ENCODE data around the gene BNC2.

BNC2 gene

GRCh38 chr9:16744394-16744793 is 126.1 kb downstream of the BNC2 start:
- Histone ChIP-seq H3K36me3 (ENCODE audit: insufficient read depth, low read length) (no peaks in the 10 kb centered on the region), H3K9ac (ENCODE audit: low read depth, low read length, poor library complexity, severe bottlenecking) (no peak overlapping the region), H3K9me3 (ENCODE audit: insufficient read depth, low read depth, low read length) (no peaks in the 10 kb centered on the region), H3K4me2 (ENCODE audit: low read depth, low read length, poor library complexity, severe bottlenecking) (no peak overlapping the region), H3K27me3 (ENCODE audit: insufficient read depth, low read length, poor library complexity, severe bottlenecking) (no peaks in the 10 kb centered on the region), H3K4me1 (ENCODE audit: insufficient read depth, low read length, poor library complexity, severe bottlenecking) (no peaks in the 10 kb centered on the region), H4K20me1 (ENCODE audit: insufficient read depth, low read length, poor library complexity, severe bottlenecking) (no peaks in the 10 kb centered on the region), H3K4me3 (ENCODE audit: low read length, poor library complexity, severe bottlenecking) (no peak overlapping the region), H3K79me2 (ENCODE audit: insufficient read depth, low read length) (no peaks in the 10 kb centered on the region), H3K9me2 (replicated peaks; ENCODE audit: low read depth, low read length) (no peaks in the 10 kb centered on the region), H2AFZ (ENCODE audit: low read length) (no peak overlapping the region), H3F3A (ENCODE audit: low read depth) (no peaks in the 10 kb centered on the region)
- TF ChIP-seq, protein P1, sequence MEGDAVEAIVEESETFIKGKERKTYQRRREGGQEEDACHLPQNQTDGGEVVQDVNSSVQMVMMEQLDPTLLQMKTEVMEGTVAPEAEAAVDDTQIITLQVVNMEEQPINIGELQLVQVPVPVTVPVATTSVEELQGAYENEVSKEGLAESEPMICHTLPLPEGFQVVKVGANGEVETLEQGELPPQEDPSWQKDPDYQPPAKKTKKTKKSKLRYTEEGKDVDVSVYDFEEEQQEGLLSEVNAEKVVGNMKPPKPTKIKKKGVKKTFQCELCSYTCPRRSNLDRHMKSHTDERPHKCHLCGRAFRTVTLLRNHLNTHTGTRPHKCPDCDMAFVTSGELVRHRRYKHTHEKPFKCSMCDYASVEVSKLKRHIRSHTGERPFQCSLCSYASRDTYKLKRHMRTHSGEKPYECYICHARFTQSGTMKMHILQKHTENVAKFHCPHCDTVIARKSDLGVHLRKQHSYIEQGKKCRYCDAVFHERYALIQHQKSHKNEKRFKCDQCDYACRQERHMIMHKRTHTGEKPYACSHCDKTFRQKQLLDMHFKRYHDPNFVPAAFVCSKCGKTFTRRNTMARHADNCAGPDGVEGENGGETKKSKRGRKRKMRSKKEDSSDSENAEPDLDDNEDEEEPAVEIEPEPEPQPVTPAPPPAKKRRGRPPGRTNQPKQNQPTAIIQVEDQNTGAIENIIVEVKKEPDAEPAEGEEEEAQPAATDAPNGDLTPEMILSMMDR (conservative IDR thresholded peaks at IDR 0.05; ENCODE audit: low read length) = no peak
- no peak for TF ChIP-seq EZH2phosphoT487 (IDR thresholded peaks at IDR 0.05; ENCODE audit: borderline replicate concordance)

GRCh38 chr9:16743375-16743774 is 127.1 kb downstream of the BNC2 start:
- TF ChIP-seq EZH2phosphoT487 (IDR thresholded peaks at IDR 0.05; ENCODE audit: borderline replicate concordance) = no peak
- TF ChIP-seq, protein P1 (conservative IDR thresholded peaks at IDR 0.05; ENCODE audit: low read length) = no peak
- Histone ChIP-seq H3K4me1 (ENCODE audit: insufficient read depth, low read length, poor library complexity, severe bottlenecking) (no peaks in the 10 kb centered on the region), H3K27me3 (ENCODE audit: insufficient read depth, low read length, poor library complexity, severe bottlenecking) (no peaks in the 10 kb centered on the region), H3K36me3 (ENCODE audit: insufficient read depth, low read length) (no peaks in the 10 kb centered on the region), H4K20me1 (ENCODE audit: insufficient read depth, low read length, poor library complexity, severe bottlenecking) (no peaks in the 10 kb centered on the region), H3F3A (ENCODE audit: low read depth) (no peaks in the 10 kb centered on the region), H3K79me2 (ENCODE audit: insufficient read depth, low read length) (no peaks in the 10 kb centered on the region), H3K9me3 (ENCODE audit: insufficient read depth, low read depth, low read length) (no peaks in the 10 kb centered on the region), H2AFZ (ENCODE audit: low read length) (no peak overlapping the region), H3K9me2 (replicated peaks; ENCODE audit: low read depth, low read length) (no peaks in the 10 kb centered on the region), H3K4me3 (ENCODE audit: low read length, poor library complexity, severe bottlenecking) (no peak overlapping the region), H3K9ac (ENCODE audit: low read depth, low read length, poor library complexity, severe bottlenecking) (no peak overlapping the region), H3K4me2 (ENCODE audit: low read depth, low read length, poor library complexity, severe bottlenecking) (no peak overlapping the region)

GRCh38 chr9:16735001-16735400 is 135.5 kb downstream of the BNC2 start:
- Histone ChIP-seq H3K79me2 (ENCODE audit: insufficient read depth, low read length) (no peaks in the 10 kb centered on the region), H3K9me3 (ENCODE audit: insufficient read depth, low read depth, low read length) (no peaks in the 10 kb centered on the region), H3K9me2 (replicated peaks; ENCODE audit: low read depth, low read length) (no peaks in the 10 kb centered on the region), H3F3A (ENCODE audit: low read depth) (no peaks in the 10 kb centered on the region), H4K20me1 (ENCODE audit: insufficient read depth, low read length, poor library complexity, severe bottlenecking) (no peaks in the 10 kb centered on the region), H3K4me1 (ENCODE audit: insufficient read depth, low read length, poor library complexity, severe bottlenecking) (peaks cover 17% of the 10 kb centered on the region), H3K36me3 (ENCODE audit: insufficient read depth, low read length) (no peaks in the 10 kb centered on the region), H3K27me3 (ENCODE audit: insufficient read depth, low read length, poor library complexity, severe bottlenecking) (no peaks in the 10 kb centered on the region), H2AFZ (ENCODE audit: low read length) (no peak overlapping the region), H3K9ac (ENCODE audit: low read depth, low read length, poor library complexity, severe bottlenecking) (no peak overlapping the region), H3K4me2 (ENCODE audit: low read depth, low read length, poor library complexity, severe bottlenecking) (no peak overlapping the region), H3K4me3 (ENCODE audit: low read length, poor library complexity, severe bottlenecking) (no peak overlapping the region)
- TF ChIP-seq EZH2phosphoT487 (IDR thresholded peaks at IDR 0.05; ENCODE audit: borderline replicate concordance) = no peak
- TF ChIP-seq, protein P1 (conservative IDR thresholded peaks at IDR 0.05; ENCODE audit: low read length) = no peak

Data from Loucy (cell line).